B cell (primary cell): Measurements from ENCODE around the gene PHKG2. TPM values are rescaled to one million over a fixed set of nuclear protein-coding genes. Genes with fewer than 3 reads are reported as not detected.

Experiments used
- ATAC-seq: fragments of 200-7000 bp; cut with Tn5 transposase; one replicate; pipeline ENCODE4 v1.10.0; 2021; ENCODE audit warnings: low read depth, mild to moderate bottlenecking, moderate number of reproducible peaks, moderate library complexity
- CTCF ChIA-PET: fragments of 350-600 bp; sonication (Branson Sonifier 250); formaldehyde crosslinking; loops from one replicate; lab custom pipeline; 2021; ENCODE audit warnings: antibody characterized with exemption, inconsistent platforms; lab: Charles Lee
- POLR2A ChIA-PET: fragments of 350-600 bp; sonication (Branson Sonifier 250); formaldehyde crosslinking; loops from one replicate; lab custom pipeline; 2021; ENCODE audit warnings: antibody characterized with exemption; lab: Charles Lee
- DNase-seq: peaks from one replicate; pipeline ENCODE4 v3.0.0; 2013
- H2AFZ ChIP-seq: 2 replicates; pipeline ENCODE4 v1.6.1; 2012; ENCODE audit warnings: mild to moderate bottlenecking, low read depth, low read length; ENCODE audit not compliant: insufficient read depth, poor library complexity, severe bottlenecking
- H3K27ac ChIP-seq, 2 donors: 1 replicate in 1 of 2; 2 replicates in 1 of 2; pipeline ENCODE4 v1.5.1; 2012 to 2013; ENCODE audit warnings: low read length in 2 of 2, mild to moderate bottlenecking in 2 of 2, moderate library complexity in 1 of 2
- H3K27me3 ChIP-seq, 4 experiments: fragments of 200-600 bp in 1 of 4; sonication (generic) in 1 of 4; replicated peaks in 1 of 4; 1 replicate in 2 of 4; 2 replicates in 2 of 4; pipeline versions ENCODE4 v1.6.1 to v1.7.0; 2013 to 2016; ENCODE audit warnings: low read length in 3 of 4, mild to moderate bottlenecking in 2 of 4, mixed read lengths in 1 of 4, moderate library complexity in 1 of 4; ENCODE audit not compliant: insufficient read depth in 4 of 4, control insufficient read depth in 3 of 4; ENCODE audit errors: control extremely low read depth in 1 of 4
- H3K36me3 ChIP-seq, 2 experiments: replicated peaks in 1 of 2; 1 replicate in 1 of 2; 2 replicates in 1 of 2; pipeline versions ENCODE4 v1.6.1 to v1.7.1; 2013; ENCODE audit warnings: low read length in 1 of 2; ENCODE audit not compliant: insufficient read depth in 2 of 2, control insufficient read depth in 1 of 2; ENCODE audit errors: control extremely low read depth in 1 of 2, extremely low read depth in 1 of 2
- H3K4me1 ChIP-seq, 2 donors: fragments of 200-600 bp in 1 of 2; sonication (generic) in 1 of 2; 1 replicate in 1 of 2; 2 replicates in 1 of 2; pipeline versions ENCODE4 v1.5.1 to v1.6.1; 2013 to 2017; ENCODE audit warnings: low read length in 2 of 2; ENCODE audit not compliant: control insufficient read depth in 2 of 2, insufficient read depth in 2 of 2
- H3K4me2 ChIP-seq: replicated peaks from 2 replicates; pipeline ENCODE3; 2012; ENCODE audit warnings: mild to moderate bottlenecking, low read depth, low read length; ENCODE audit not compliant: poor library complexity, severe bottlenecking
- H3K4me3 ChIP-seq, 5 experiments: fragments of 200-600 bp in 1 of 5; sonication (generic) in 1 of 5; 1 replicate in 3 of 5; 2 replicates in 2 of 5; pipeline versions ENCODE4 v1.5.1 to v1.7.0; 2011 to 2016; ENCODE audit warnings: low read length in 4 of 5, mild to moderate bottlenecking in 4 of 5, low read depth in 2 of 5, control low read depth in 1 of 5, moderate library complexity in 1 of 5; ENCODE audit not compliant: insufficient read depth in 1 of 5; ENCODE audit errors: control extremely low read depth in 1 of 5, extremely low read depth in 1 of 5
- H3K79me2 ChIP-seq: fragments of 200-600 bp; sonication (generic); one replicate; pipeline ENCODE4 v1.6.0; 2016; ENCODE audit warnings: low read length; ENCODE audit not compliant: control insufficient read depth, insufficient read depth
- H3K9ac ChIP-seq: fragments of 200-600 bp; sonication (generic); 2 replicates; pipeline ENCODE4 v1.6.1; 2017; ENCODE audit warnings: mild to moderate bottlenecking, low read length, moderate library complexity
- H3K9me3 ChIP-seq, 3 donors: one replicate each; pipeline versions ENCODE4 v1.6.1 to v1.7.1; 2013; ENCODE audit warnings: low read length in 2 of 3; ENCODE audit not compliant: control insufficient read depth in 2 of 3, insufficient read depth in 1 of 3; ENCODE audit errors: control extremely low read depth in 1 of 3
- H4K20me1 ChIP-seq: 2 replicates; pipeline ENCODE4 v1.6.0; 2012; ENCODE audit warnings: mild to moderate bottlenecking, low read length; ENCODE audit not compliant: insufficient read depth, control insufficient read depth, poor library complexity, severe bottlenecking
- H3K27ac Mint-ChIP-seq: one replicate; pipeline ENCODE4 v1.8.0; 2021; ENCODE audit warnings: mixed read lengths
- H3K27me3 Mint-ChIP-seq: one replicate; pipeline ENCODE4 v1.8.0; 2021; ENCODE audit warnings: mixed read lengths
- H3K4me1 Mint-ChIP-seq: one replicate; pipeline ENCODE4 v1.8.0; 2021; ENCODE audit warnings: mixed read lengths
- H3K4me3 Mint-ChIP-seq: one replicate; pipeline ENCODE4 v1.8.0; 2021; ENCODE audit warnings: mixed read lengths
- H3K9me3 Mint-ChIP-seq: one replicate; pipeline ENCODE4 v1.8.0; 2022; ENCODE audit warnings: mixed read lengths; ENCODE audit not compliant: insufficient read depth
- CTCF ChIP-seq: fragments of 200-600 bp; IDR thresholded peaks from one replicate; pipeline ENCODE4 v1.8.0; 2022; ENCODE audit warnings: antibody characterized with exemption, mild to moderate bottlenecking
- EZH2 ChIP-seq: IDR thresholded peaks from 2 replicates; pipeline ENCODE4 v1.6.1; 2012; ENCODE audit warnings: borderline replicate concordance, low read depth, mild to moderate bottlenecking, moderate library complexity, low read length; ENCODE audit not compliant: insufficient read depth, poor library complexity, severe bottlenecking
- WGBS: methylation state at CpG from one replicate; pipeline ENCODE4 v1.1.5; 2013; ENCODE audit warnings: missing lambda C conversion rate; ENCODE audit not compliant: insufficient coverage; 5-methylcytosine and 5-hydroxymethylcytosine counted together
- intact Hi-C: fragments of 100-400 bp; cut with micrococcal nuclease; formaldehyde crosslinking; loops from one replicate; pipeline ENCODE4 v1.10.0; 2022
- polyA plus RNA-seq: library from polyadenylated mRNA; depleted of rRNA; stranded (reverse); fragments of >200 nt; gene quantifications from 2 replicates; pipeline ENCODE4 v1.2.3, GENCODE V29; 2012
- total RNA-seq, 2 donors: library from RNA; stranded (reverse); fragments of 120-200 nt in 1 of 2; gene quantifications; 1 replicate in 1 of 2; 2 replicates in 1 of 2; pipeline versions ENCODE4 v1.2.3 to v1.2.4, GENCODE V29; 2013 to 2022

The PHKG2 gene
- total and polyA plus RNA-seq, 2 donors (not counting 1 experiment from before 2014, with no cell fraction given) = 55.7 to 80.8 TPM

DNA sequence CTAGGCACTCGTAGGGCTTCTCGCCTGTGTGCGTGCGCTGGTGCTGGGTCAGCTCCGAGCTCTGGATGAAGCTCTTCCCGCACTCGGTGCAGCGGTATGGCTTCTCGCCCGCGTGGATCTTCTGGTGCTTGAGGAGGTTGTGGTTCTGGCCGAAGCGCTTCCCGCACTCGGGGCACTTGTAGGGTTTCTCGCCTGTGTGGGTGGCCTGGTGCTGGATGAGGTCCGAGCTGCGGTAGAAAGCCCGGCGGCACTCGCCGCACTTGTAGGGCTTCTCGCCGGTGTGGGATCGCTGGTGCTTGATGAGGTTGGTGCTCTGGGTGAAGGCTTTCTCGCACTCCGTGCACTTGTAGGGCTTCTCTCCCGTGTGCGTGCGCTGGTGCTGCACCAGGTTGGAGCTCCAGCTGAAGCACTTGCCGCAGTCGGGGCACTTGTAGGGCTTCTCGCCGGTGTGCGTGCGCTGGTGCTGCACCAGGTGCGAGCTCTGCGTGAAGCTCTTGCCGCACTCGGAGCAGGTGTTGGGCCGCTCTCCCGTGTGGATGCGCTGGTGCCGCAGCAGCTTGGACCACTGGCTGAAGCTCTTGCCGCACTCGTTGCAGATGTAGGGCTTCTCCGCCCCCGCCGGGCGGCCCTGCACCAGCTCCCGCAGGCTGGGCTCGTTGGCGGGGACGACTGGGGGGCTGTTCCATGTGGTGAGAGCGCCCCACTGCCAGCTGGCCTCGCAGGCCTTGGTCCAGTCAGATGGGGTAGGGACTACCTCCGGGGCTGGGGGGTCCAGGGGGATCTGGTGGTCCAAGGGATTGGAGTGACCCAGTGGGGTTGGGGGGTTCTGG is 35.3 kb downstream of the PHKG2 start:
- no peaks in the 10 kb centered on the region for H3K9me3 ChIP-seq
- intact Hi-C loops = no loop called here
- Mint-ChIP-seq H3K4me3 (no peak overlapping the region), H3K9me3 (no peaks in the 10 kb centered on the region), H3K4me1 (peaks cover 17% of the 10 kb centered on the region), H3K27me3 (peaks cover 15% of the 10 kb centered on the region), H3K27ac (no peak overlapping the region)
- no peaks in the 10 kb centered on the region for H4K20me1 ChIP-seq
- H3K4me3 ChIP-seq = no peak overlapping the region
- no peak for DNase-seq
- WGBS = 97% methylated on average over 55 of the region's 57 CpGs
- POLR2A ChIA-PET = interaction anchor here (0.5 to 1.2 kb wide), 2 partner anchors 45 to 121 kb away, joined by 3 to 5 read pairs; no protein-coding TSS in a partner anchor
- H3K36me3 ChIP-seq = no peaks in the 10 kb centered on the region
- H3K79me2 ChIP-seq = no peaks in the 10 kb centered on the region
- TF ChIP-seq EZH2 = no peak
- no peak for TF ChIP-seq CTCF
- H3K9ac ChIP-seq = no peak overlapping the region
- no peak overlapping the region for H2AFZ ChIP-seq
- CTCF ChIA-PET = no interaction called here
- no peak for ATAC-seq
- H3K27ac ChIP-seq = no peak overlapping the region
- H3K4me2 ChIP-seq = no peak overlapping the region
- peaks cover 16 to 20% of the 10 kb centered on the region in 2 donors for H3K4me1 ChIP-seq
- H3K27me3 ChIP-seq = peaks cover 0 to 17% (median 6%) of the 10 kb centered on the region in 4 experiments

DNA sequence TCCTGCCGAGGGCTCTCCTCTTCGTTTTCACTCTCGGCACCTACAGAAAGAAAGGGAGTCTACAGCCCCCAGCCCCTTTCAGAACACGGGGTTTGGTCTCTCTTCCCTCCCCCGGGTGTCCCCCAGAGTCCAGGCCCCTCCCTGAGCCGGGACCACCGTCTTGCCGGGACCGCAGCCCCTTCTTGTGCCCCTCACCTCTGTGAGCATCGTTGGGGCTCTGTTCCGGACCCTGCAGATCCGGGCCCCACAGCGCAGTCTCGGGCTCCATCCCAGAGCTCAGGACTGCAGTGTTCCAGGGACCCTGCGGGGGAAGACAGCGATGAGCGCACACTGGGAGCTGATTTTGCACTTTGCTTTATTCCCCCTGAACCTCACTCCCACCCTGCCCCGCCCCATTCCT is 36.0 kb downstream of the PHKG2 start:
- Histone ChIP-seq H3K9ac (no peak overlapping the region), H4K20me1 (no peaks in the 10 kb centered on the region), H3K4me2 (no peak overlapping the region), H3K4me1 (peaks cover 16 to 20% of the 10 kb centered on the region in 2 donors), H2AFZ (no peak overlapping the region), H3K4me3 (no peak overlapping the region), H3K27me3 (peaks cover 0 to 17% (median 4%) of the 10 kb centered on the region in 4 experiments), H3K79me2 (no peaks in the 10 kb centered on the region), H3K27ac (no peak overlapping the region), H3K9me3 (no peaks in the 10 kb centered on the region), H3K36me3 (no peaks in the 10 kb centered on the region)
- Mint-ChIP-seq H3K27me3 (peaks cover 10% of the 10 kb centered on the region), H3K4me1 (peaks cover 17% of the 10 kb centered on the region), H3K4me3 (no peak overlapping the region), H3K9me3 (no peaks in the 10 kb centered on the region), H3K27ac (no peak overlapping the region)
- ATAC-seq (no peak), DNase-seq (no peak)
- ChIA-PET POLR2A (no interaction called here), CTCF (no interaction called here)
- intact Hi-C loops = no loop called here
- 92% methylated on average over 15 of the region's 18 CpGs for WGBS
- TF ChIP-seq EZH2 (no peak), CTCF (no peak)
